ENCODE data around the gene TSHZ2.

GRCh38 chr20:53495398-53496092, 523.4 kb downstream of the TSHZ2 start:
- no peak for TF ChIP-seq CTCF (IDR thresholded peaks at IDR 0.05)
- TF ChIP-seq POLR2A (IDR thresholded peaks at IDR 0.05): no peak
